Parathyroid adenoma (tissue), 2 donors: Measurements from ENCODE around the gene IQSEC3.
"Not testable (repeated sequence)": the region's sequence is repeated elsewhere in the genome, so short reads cannot be mapped to it uniquely, and the experiment has no call there.

Source experiments
- H2AFZ ChIP-seq: fragments of 300-600 bp; sonication (generic); one replicate; pipeline ENCODE4 v1.7.0; 2017; ENCODE audit warnings: antibody characterized with exemption, mild to moderate bottlenecking
- H3K27ac ChIP-seq: fragments of 300-600 bp; sonication (generic); one replicate; pipeline ENCODE4 v1.7.0; 2017
- H3K27me3 ChIP-seq: fragments of 300-600 bp; sonication (generic); one replicate; pipeline ENCODE4 v1.7.0; 2017; ENCODE audit warnings: low read length; ENCODE audit not compliant: control insufficient read depth, insufficient read depth
- H3K36me3 ChIP-seq: fragments of 300-600 bp; sonication (generic); one replicate; pipeline ENCODE4 v1.7.0; 2017; ENCODE audit warnings: low read length; ENCODE audit not compliant: control insufficient read depth, insufficient read depth
- H3K4me1 ChIP-seq: fragments of 300-600 bp; sonication (generic); one replicate; pipeline ENCODE4 v1.7.0; 2017; ENCODE audit warnings: control low read depth
- H3K4me2 ChIP-seq: fragments of 300-600 bp; sonication (generic); one replicate; pipeline ENCODE4 v1.7.0; 2017; ENCODE audit warnings: low read length
- H3K4me3 ChIP-seq: fragments of 300-600 bp; sonication (generic); one replicate; pipeline ENCODE4 v1.7.0; 2017; ENCODE audit warnings: low read depth, low read length
- H3K79me2 ChIP-seq: fragments of 300-600 bp; sonication (generic); one replicate; pipeline ENCODE4 v1.7.0; 2017; ENCODE audit warnings: control low read depth
- H3K9ac ChIP-seq: fragments of 300-600 bp; sonication (generic); one replicate; pipeline ENCODE4 v1.7.0; 2017; ENCODE audit warnings: mild to moderate bottlenecking
- H3K9me3 ChIP-seq: fragments of 300-600 bp; sonication (generic); one replicate; pipeline ENCODE4 v1.7.0; 2017; ENCODE audit warnings: low read length; ENCODE audit not compliant: control insufficient read depth
- TF ChIP-seq, protein P1 (sequence below): fragments of 300-600 bp; sonication (generic); IDR thresholded peaks from one replicate; pipeline ENCODE4 v1.7.0; 2017; ENCODE audit warnings: antibody characterized with exemption, mild to moderate bottlenecking
- donor health status: primary hyperparathyroidism.

Gene IQSEC3

DNA sequence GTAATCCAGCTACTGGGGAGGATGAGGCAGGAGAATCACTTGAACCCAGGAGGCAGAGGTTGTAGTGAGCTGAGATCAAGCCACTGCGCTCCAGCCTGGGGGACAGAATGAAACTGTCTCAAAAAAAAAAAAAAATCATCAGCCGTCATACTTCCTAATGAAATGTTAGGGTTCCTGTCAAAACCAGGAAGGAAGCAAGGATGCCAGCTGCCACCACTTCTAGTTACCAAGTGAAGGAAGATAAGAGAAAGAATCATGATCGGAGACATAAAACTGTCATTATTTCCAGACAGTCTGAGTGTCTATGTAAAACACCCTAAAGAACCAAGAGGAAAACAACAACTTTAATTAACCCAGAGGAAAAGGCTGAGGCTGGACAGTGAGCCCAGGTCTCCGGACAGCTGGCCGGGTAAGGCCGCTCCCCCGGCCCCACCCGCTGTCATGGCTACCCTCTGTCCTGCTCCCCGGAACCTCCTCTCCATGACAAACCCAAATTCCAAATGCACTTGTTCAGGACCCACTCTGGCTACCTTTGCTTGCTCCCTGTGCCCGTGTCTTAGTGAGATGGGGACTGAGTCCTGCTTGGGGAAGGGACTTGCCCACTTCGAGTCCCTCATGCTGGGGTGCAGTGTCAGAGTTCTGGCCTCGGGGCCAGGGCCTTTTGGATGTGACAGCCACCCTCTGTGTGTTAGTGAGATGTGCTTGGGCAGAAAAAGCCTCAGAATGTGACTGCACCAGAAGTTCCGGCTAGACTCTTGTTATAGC lies 118.4 kb downstream of the IQSEC3 start:
- H3K27ac ChIP-seq, result no peak overlapping the region
- H3K9ac ChIP-seq, result no peak overlapping the region

GRCh38 chr12:185576-185955 lies 119.0 kb downstream of the IQSEC3 start:
- no peaks in the 10 kb centered on the region for H3K27me3 ChIP-seq
- no peak overlapping the region for H3K9ac ChIP-seq
- no peak overlapping the region for H3K4me3 ChIP-seq
- H3K9me3 ChIP-seq, result no peaks in the 10 kb centered on the region
- no peak overlapping the region for H3K4me2 ChIP-seq
- H3K27ac ChIP-seq, result no peak overlapping the region
- peaks cover 20% of the 10 kb centered on the region for H3K4me1 ChIP-seq
- H3K36me3 ChIP-seq, result no peaks in the 10 kb centered on the region
- H2AFZ ChIP-seq, result peak overlapping the region; percentile 57
- TF ChIP-seq, protein P1, sequence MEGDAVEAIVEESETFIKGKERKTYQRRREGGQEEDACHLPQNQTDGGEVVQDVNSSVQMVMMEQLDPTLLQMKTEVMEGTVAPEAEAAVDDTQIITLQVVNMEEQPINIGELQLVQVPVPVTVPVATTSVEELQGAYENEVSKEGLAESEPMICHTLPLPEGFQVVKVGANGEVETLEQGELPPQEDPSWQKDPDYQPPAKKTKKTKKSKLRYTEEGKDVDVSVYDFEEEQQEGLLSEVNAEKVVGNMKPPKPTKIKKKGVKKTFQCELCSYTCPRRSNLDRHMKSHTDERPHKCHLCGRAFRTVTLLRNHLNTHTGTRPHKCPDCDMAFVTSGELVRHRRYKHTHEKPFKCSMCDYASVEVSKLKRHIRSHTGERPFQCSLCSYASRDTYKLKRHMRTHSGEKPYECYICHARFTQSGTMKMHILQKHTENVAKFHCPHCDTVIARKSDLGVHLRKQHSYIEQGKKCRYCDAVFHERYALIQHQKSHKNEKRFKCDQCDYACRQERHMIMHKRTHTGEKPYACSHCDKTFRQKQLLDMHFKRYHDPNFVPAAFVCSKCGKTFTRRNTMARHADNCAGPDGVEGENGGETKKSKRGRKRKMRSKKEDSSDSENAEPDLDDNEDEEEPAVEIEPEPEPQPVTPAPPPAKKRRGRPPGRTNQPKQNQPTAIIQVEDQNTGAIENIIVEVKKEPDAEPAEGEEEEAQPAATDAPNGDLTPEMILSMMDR, result no peak
- no peaks in the 10 kb centered on the region for H3K79me2 ChIP-seq

More for the DNA sequence above, 118.4 kb downstream of the IQSEC3 start:
- Histone ChIP-seq H3K9me3 (no peaks in the 10 kb centered on the region), H3K4me2 (no peak overlapping the region), H3K27me3 (no peaks in the 10 kb centered on the region), H2AFZ (peak overlapping the region; percentile 57), H3K79me2 (no peaks in the 10 kb centered on the region), H3K36me3 (no peaks in the 10 kb centered on the region), H3K4me1 (peaks cover 26% of the 10 kb centered on the region), H3K4me3 (no peak overlapping the region)
- TF ChIP-seq, protein P1, result no peak

GRCh38 chr12:186006-186625 lies 119.5 kb downstream of the IQSEC3 start:
- H2AFZ ChIP-seq, result peak overlapping the region; percentile 57
- peak overlapping the region; percentile 24 for H3K27ac ChIP-seq
- TF ChIP-seq, protein P1, result no peak
- H3K9ac ChIP-seq, result no peak overlapping the region
- H3K4me3 ChIP-seq, result no peak overlapping the region
- H3K4me1 ChIP-seq, result peaks cover 15% of the 10 kb centered on the region
- H3K79me2 ChIP-seq, result no peaks in the 10 kb centered on the region
- H3K27me3 ChIP-seq, result no peaks in the 10 kb centered on the region
- no peaks in the 10 kb centered on the region for H3K36me3 ChIP-seq
- no peak overlapping the region for H3K4me2 ChIP-seq
- H3K9me3 ChIP-seq, result no peaks in the 10 kb centered on the region

GRCh38 chr12:187986-188909 lies 121.7 kb downstream of the IQSEC3 start:
- not testable (repeated sequence) for H3K27me3 ChIP-seq, H3K79me2 ChIP-seq, H3K9ac ChIP-seq, H3K9me3 ChIP-seq, H3K27ac ChIP-seq, H3K36me3 ChIP-seq
- H3K4me1 ChIP-seq, result peaks cover 15% of the 10 kb centered on the region
- H2AFZ ChIP-seq, result peak overlapping the region; percentile 80
- H3K4me3 ChIP-seq, result peak overlapping the region; percentile 59
- peak overlapping the region; percentile 93 for H3K4me2 ChIP-seq
